Caco-2 (cell line): ENCODE data around the gene ACOT7. TPM values are rescaled to one million over a fixed set of nuclear protein-coding genes. Genes with fewer than 3 reads are reported as not detected.

ENCODE experiments used
- BruUV-seq: library from RNA; stranded (reverse); fragments of 400-500 nt; replicated peaks from 2 replicates; lab custom pipeline; 2021; lab: Mats Ljungman, UMichigan
- CTCF ChIA-PET: fragments of 300-600 bp; sonication (Branson Sonifier 250); formaldehyde crosslinking; loops from one replicate; lab custom pipeline; 2022; ENCODE audit warnings: antibody characterized with exemption; lab: Charles Lee
- POLR2A ChIA-PET: fragments of 300-600 bp; sonication (Branson Sonifier 250); formaldehyde crosslinking; loops from one replicate; lab custom pipeline; 2022; ENCODE audit warnings: antibody characterized with exemption; lab: Charles Lee
- DNase-seq, 2 experiments: peaks; one replicate each; pipeline versions ENCODE4 v3.0.0 to v3.0.0-alpha.2; 2020 to 2022
- H3K27me3 ChIP-seq: replicated peaks from 2 replicates; pipeline ENCODE4 v1.6.0; 2011; ENCODE audit warnings: low read length; ENCODE audit not compliant: control insufficient read depth, insufficient read depth
- H3K36me3 ChIP-seq: 2 replicates; pipeline ENCODE4 v1.5.1; 2011; ENCODE audit warnings: low read length; ENCODE audit not compliant: control insufficient read depth, insufficient read depth
- H3K4me1 ChIP-seq: fragments of 250-450 bp; sonication (Bioruptor Pico); 2 replicates; pipeline ENCODE4 v1.5.1; 2020; ENCODE audit warnings: mild to moderate bottlenecking
- H3K4me3 ChIP-seq: 2 replicates; pipeline ENCODE4 v1.5.1; 2011; ENCODE audit warnings: low read depth, mild to moderate bottlenecking, control low read depth, low read length
- H3K9me3 ChIP-seq: fragments of 250-450 bp; sonication (Bioruptor Pico); 2 replicates; pipeline ENCODE4 v1.5.1; 2020; ENCODE audit warnings: mild to moderate bottlenecking, moderate library complexity
- H3K27ac Mint-ChIP-seq: one replicate; pipeline ENCODE4 v1.8.0; 2022; ENCODE audit warnings: mixed read lengths; ENCODE audit not compliant: unreplicated experiment
- H3K27me3 Mint-ChIP-seq: one replicate; pipeline ENCODE4 v1.8.0; 2022; ENCODE audit warnings: mixed read lengths; ENCODE audit not compliant: insufficient read depth, unreplicated experiment
- H3K36me3 Mint-ChIP-seq: one replicate; pipeline ENCODE4 v1.8.0; 2022; ENCODE audit warnings: mild to moderate bottlenecking, mixed read lengths; ENCODE audit not compliant: insufficient read depth, unreplicated experiment
- H3K4me1 Mint-ChIP-seq: one replicate; pipeline ENCODE4 v1.8.0; 2022; ENCODE audit warnings: low read depth, mixed read lengths; ENCODE audit not compliant: unreplicated experiment
- H3K4me3 Mint-ChIP-seq: one replicate; pipeline ENCODE4 v1.8.0; 2022; ENCODE audit warnings: mild to moderate bottlenecking, moderate library complexity, mixed read lengths; ENCODE audit not compliant: unreplicated experiment
- H3K9me3 Mint-ChIP-seq: one replicate; pipeline ENCODE4 v1.8.0; 2022; ENCODE audit warnings: mixed read lengths; ENCODE audit not compliant: unreplicated experiment
- intact Hi-C: fragments of 100-400 bp; cut with micrococcal nuclease; formaldehyde crosslinking; loops from one replicate; pipeline ENCODE4 v1.10.0; 2022; ENCODE audit not compliant: unreplicated experiment
- total RNA-seq: library from RNA; stranded (reverse); gene quantifications from 2 replicates; pipeline ENCODE4 v1.2.3, GENCODE V29; 2022
- TF ChIP-seq, protein P1 (sequence below), 2 experiments: fragments of 200-600 bp in 1 of 2; IDR thresholded peaks; 1 replicate in 1 of 2; 2 replicates in 1 of 2; pipeline versions ENCODE4 v1.5.1 to v1.8.0; 2011 to 2022; ENCODE audit warnings: antibody characterized with exemption in 1 of 2, control low read depth in 1 of 2, inconsistent platforms in 1 of 2, low read depth in 1 of 2, low read length in 1 of 2, mild to moderate bottlenecking in 1 of 2, moderate library complexity in 1 of 2; ENCODE audit not compliant: insufficient read depth in 1 of 2, severe bottlenecking in 1 of 2, unreplicated experiment in 1 of 2

ACOT7 gene
- total RNA-seq, 1 experiment from 2014 or later, result 221 TPM

DNA sequence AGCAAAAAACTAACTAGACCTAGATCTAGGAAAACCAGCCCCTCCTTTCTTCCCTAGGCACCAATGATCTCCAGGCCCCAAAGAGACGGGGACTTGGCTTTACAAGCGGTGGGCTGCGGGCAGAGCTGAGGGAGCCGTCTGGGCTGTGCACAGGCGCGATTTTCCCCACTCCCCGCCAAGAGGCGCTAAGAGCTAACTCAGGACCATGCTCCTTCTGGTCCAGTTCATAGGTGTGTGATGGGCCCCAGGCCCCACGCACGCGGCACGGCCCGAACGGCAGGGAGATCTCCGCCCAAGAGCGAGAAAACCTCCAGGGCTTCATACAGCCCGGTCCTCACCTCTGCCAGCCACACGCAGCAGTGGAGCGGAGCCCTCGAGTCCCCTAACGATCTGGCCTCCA, 125.2 kb downstream of the ACOT7 start:
- ChIA-PET CTCF (no interaction called here), POLR2A (no interaction called here)
- Mint-ChIP-seq H3K36me3 (peaks cover 53% of the 10 kb centered on the region), H3K27ac (no peak overlapping the region), H3K27me3 (no peaks in the 10 kb centered on the region), H3K4me1 (no peaks in the 10 kb centered on the region), H3K9me3 (no peaks in the 10 kb centered on the region), H3K4me3 (no peak overlapping the region)
- no TSS peak for BruUV-seq
- no peak overlapping the region for H3K4me3 ChIP-seq
- H3K36me3 ChIP-seq, result no peaks in the 10 kb centered on the region
- intact Hi-C loops, result no loop called here
- no peaks in the 10 kb centered on the region for H3K9me3 ChIP-seq
- no peaks in the 10 kb centered on the region for H3K27me3 ChIP-seq
- TF ChIP-seq, protein P1, sequence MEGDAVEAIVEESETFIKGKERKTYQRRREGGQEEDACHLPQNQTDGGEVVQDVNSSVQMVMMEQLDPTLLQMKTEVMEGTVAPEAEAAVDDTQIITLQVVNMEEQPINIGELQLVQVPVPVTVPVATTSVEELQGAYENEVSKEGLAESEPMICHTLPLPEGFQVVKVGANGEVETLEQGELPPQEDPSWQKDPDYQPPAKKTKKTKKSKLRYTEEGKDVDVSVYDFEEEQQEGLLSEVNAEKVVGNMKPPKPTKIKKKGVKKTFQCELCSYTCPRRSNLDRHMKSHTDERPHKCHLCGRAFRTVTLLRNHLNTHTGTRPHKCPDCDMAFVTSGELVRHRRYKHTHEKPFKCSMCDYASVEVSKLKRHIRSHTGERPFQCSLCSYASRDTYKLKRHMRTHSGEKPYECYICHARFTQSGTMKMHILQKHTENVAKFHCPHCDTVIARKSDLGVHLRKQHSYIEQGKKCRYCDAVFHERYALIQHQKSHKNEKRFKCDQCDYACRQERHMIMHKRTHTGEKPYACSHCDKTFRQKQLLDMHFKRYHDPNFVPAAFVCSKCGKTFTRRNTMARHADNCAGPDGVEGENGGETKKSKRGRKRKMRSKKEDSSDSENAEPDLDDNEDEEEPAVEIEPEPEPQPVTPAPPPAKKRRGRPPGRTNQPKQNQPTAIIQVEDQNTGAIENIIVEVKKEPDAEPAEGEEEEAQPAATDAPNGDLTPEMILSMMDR (IDR thresholded peaks at IDR 0.05; ENCODE audit: insufficient read depth in 1 of 2, low read depth in 1 of 2, low read length in 1 of 2, severe bottlenecking in 1 of 2, unreplicated experiment in 1 of 2), result no peak
- DNase-seq, result no peak
- no peaks in the 10 kb centered on the region for H3K4me1 ChIP-seq

DNA sequence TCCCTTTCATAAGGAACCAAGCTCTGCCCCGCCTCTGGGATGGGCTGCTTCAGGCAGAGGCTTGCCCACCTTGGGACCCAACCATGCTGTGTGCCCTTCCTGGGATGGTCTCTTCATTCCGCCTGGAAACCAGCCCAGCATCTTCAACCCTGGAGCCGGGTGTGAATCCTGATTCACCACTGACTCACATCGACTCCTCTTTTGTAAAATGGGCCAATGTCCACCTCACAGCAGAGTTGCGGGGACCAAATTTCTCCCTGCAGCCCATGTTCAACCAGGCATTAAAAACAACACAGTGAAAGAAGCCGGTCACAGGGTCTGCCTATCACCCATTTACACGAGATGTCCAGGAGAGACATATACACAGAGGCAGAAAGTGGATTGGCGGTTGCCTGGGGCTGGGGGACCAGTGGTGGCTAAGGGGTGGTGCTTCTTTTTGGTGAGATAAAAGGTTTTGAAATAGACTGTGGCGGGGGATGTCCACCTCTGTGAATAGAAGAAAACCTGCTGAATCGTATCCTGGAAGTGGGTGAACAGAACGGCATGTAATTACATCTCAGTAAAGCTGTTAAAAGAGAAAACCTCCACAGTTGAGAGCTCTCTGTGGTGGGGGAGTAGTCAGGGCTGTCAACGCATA, 125.8 kb downstream of the ACOT7 start:
- Histone ChIP-seq H3K36me3 (no peaks in the 10 kb centered on the region), H3K4me1 (no peaks in the 10 kb centered on the region), H3K4me3 (no peak overlapping the region), H3K27me3 (no peaks in the 10 kb centered on the region), H3K9me3 (no peaks in the 10 kb centered on the region)
- no TSS peak for BruUV-seq
- Mint-ChIP-seq H3K4me3 (no peak overlapping the region), H3K27ac (no peak overlapping the region), H3K4me1 (no peaks in the 10 kb centered on the region), H3K9me3 (no peaks in the 10 kb centered on the region), H3K27me3 (no peaks in the 10 kb centered on the region), H3K36me3 (peaks cover 53% of the 10 kb centered on the region)
- ChIA-PET POLR2A (no interaction called here), CTCF (no interaction called here)
- intact Hi-C loops, result no loop called here
- TF ChIP-seq, protein P1 (IDR thresholded peaks at IDR 0.05; ENCODE audit: insufficient read depth in 1 of 2, low read depth in 1 of 2, low read length in 1 of 2, severe bottlenecking in 1 of 2, unreplicated experiment in 1 of 2), result no peak
- DNase-seq, result no peak

DNA sequence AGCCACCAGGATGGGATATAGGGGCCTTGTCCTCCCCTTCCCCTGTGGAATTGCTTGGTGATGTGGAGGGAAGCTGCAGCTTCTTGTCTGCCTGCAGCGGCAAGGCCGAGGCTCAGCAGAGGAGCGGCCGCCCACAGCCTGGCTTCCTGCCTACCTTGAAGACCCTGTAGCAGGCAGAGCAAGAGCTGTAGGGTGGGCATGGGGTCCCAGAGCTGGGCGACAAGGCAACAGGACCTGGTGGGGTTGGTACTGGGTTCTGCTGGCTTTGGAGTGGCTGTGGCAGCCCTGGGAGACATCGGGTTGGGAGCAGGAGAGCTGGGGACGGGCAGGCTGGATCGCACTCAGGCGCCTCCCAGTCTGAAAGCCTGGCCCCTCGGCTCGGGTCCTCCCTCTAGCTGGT, 126.9 kb downstream of the ACOT7 start:
- H3K36me3 Mint-ChIP-seq, result peaks cover 46% of the 10 kb centered on the region
- TF ChIP-seq, protein P1 (IDR thresholded peaks at IDR 0.05; ENCODE audit: insufficient read depth in 1 of 2, low read depth in 1 of 2, low read length in 1 of 2, severe bottlenecking in 1 of 2, unreplicated experiment in 1 of 2), result no peak
- BruUV-seq, result no TSS peak
- DNase-seq, result no peak
- Histone ChIP-seq H3K27me3 (no peaks in the 10 kb centered on the region), H3K9me3 (no peaks in the 10 kb centered on the region), H3K4me1 (no peaks in the 10 kb centered on the region), H3K36me3 (no peaks in the 10 kb centered on the region), H3K4me3 (no peak overlapping the region)
- no peaks in the 10 kb centered on the region for H3K4me1 Mint-ChIP-seq
- ChIA-PET CTCF (no interaction called here), POLR2A (no interaction called here)
- H3K27me3 Mint-ChIP-seq, result no peaks in the 10 kb centered on the region
- no peaks in the 10 kb centered on the region for H3K9me3 Mint-ChIP-seq
- H3K4me3 Mint-ChIP-seq, result no peak overlapping the region
- no peak overlapping the region for H3K27ac Mint-ChIP-seq
- intact Hi-C loops, result no loop called here
